Measurements from ENCODE around the gene COL13A1.

DNA sequence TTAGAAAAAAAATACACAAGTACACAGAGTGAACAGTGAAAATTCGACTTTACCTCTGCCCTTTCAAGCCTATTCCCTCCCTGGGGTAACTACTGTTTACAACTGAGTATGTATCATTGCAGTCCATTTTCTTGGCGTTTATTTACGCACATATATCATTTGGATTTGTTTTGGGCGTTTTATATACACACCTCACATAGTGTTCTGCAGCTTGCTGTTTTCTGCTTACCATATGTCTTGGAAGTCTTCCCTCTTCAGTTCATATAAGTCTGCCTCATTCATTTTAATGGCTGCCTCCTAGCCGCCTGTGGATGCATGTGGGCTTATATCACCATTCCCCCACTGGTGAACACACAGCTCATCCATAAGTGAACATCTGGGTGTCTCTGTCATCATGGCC, 41.6 kb upstream of the COL13A1 start:
- TF ChIP-seq, protein P1, sequence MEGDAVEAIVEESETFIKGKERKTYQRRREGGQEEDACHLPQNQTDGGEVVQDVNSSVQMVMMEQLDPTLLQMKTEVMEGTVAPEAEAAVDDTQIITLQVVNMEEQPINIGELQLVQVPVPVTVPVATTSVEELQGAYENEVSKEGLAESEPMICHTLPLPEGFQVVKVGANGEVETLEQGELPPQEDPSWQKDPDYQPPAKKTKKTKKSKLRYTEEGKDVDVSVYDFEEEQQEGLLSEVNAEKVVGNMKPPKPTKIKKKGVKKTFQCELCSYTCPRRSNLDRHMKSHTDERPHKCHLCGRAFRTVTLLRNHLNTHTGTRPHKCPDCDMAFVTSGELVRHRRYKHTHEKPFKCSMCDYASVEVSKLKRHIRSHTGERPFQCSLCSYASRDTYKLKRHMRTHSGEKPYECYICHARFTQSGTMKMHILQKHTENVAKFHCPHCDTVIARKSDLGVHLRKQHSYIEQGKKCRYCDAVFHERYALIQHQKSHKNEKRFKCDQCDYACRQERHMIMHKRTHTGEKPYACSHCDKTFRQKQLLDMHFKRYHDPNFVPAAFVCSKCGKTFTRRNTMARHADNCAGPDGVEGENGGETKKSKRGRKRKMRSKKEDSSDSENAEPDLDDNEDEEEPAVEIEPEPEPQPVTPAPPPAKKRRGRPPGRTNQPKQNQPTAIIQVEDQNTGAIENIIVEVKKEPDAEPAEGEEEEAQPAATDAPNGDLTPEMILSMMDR (IDR thresholded peaks at IDR 0.05; ENCODE audit: low read depth, low read length, missing input control): no peak
- TF ChIP-seq GABPA (IDR thresholded peaks at IDR 0.05 in 1 of 2, conservative IDR thresholded peaks at IDR 0.05 in 1 of 2): no peak
- TF ChIP-seq ZBTB33 (IDR thresholded peaks at IDR 0.05): no peak
- no peak for TF ChIP-seq HNF4G (IDR thresholded peaks at IDR 0.05)
- TF ChIP-seq JUND (IDR thresholded peaks at IDR 0.05): no peak
- no peak for TF ChIP-seq YY1 (IDR thresholded peaks at IDR 0.05)
- TF ChIP-seq, protein P2, sequence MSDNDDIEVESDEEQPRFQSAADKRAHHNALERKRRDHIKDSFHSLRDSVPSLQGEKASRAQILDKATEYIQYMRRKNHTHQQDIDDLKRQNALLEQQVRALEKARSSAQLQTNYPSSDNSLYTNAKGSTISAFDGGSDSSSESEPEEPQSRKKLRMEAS (IDR thresholded peaks at IDR 0.05): no peak
- TF ChIP-seq RAD21 (IDR thresholded peaks at IDR 0.05): no peak
- TF ChIP-seq, protein P3, sequence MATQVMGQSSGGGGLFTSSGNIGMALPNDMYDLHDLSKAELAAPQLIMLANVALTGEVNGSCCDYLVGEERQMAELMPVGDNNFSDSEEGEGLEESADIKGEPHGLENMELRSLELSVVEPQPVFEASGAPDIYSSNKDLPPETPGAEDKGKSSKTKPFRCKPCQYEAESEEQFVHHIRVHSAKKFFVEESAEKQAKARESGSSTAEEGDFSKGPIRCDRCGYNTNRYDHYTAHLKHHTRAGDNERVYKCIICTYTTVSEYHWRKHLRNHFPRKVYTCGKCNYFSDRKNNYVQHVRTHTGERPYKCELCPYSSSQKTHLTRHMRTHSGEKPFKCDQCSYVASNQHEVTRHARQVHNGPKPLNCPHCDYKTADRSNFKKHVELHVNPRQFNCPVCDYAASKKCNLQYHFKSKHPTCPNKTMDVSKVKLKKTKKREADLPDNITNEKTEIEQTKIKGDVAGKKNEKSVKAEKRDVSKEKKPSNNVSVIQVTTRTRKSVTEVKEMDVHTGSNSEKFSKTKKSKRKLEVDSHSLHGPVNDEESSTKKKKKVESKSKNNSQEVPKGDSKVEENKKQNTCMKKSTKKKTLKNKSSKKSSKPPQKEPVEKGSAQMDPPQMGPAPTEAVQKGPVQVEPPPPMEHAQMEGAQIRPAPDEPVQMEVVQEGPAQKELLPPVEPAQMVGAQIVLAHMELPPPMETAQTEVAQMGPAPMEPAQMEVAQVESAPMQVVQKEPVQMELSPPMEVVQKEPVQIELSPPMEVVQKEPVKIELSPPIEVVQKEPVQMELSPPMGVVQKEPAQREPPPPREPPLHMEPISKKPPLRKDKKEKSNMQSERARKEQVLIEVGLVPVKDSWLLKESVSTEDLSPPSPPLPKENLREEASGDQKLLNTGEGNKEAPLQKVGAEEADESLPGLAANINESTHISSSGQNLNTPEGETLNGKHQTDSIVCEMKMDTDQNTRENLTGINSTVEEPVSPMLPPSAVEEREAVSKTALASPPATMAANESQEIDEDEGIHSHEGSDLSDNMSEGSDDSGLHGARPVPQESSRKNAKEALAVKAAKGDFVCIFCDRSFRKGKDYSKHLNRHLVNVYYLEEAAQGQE (IDR thresholded peaks at IDR 0.05): no peak
- TF ChIP-seq EGR1 (IDR thresholded peaks at IDR 0.05; ENCODE audit: low read depth in 2 of 2): no peak
- TF ChIP-seq TAF1 (conservative IDR thresholded peaks at IDR 0.05): no peak
- TF ChIP-seq SP1 (IDR thresholded peaks at IDR 0.05): no peak
- no peak for TF ChIP-seq RXRA (IDR thresholded peaks at IDR 0.05)
- TF ChIP-seq ATF3 (IDR thresholded peaks at IDR 0.05): no peak
